Measurements from ENCODE around the gene OR13D1. TPM values are rescaled to one million over a fixed set of nuclear protein-coding genes. Genes with fewer than 3 reads are reported as not detected.

The OR13D1 gene
- total RNA-seq: not detected
- long read RNA-seq: 0 reads

GRCh38 chr9:104694218-104694617, at the start of gene OR13D1:
Gene OR13D1 (plus strand): TSS chr9:104694518. CDS start chr9:104694518, 0 bp downstream.
- intact Hi-C loops (cut with DNase I): no loop called here
- ATAC-seq: no peak
- no peaks in the 10 kb centered on the region for H3K4me1 ChIP-seq
- DNase-seq: no peak
- no peak within 1 kb of the TSS for H3K4me3 ChIP-seq
- no peak for TF ChIP-seq CTCF (IDR thresholded peaks at IDR 0.05)
- no peaks in the 10 kb centered on the region for H3K9me3 ChIP-seq
- no peaks in the 10 kb centered on the region for H3K27me3 ChIP-seq (ENCODE audit: low read depth)
- H3K36me3 ChIP-seq: no peaks in the 10 kb centered on the region
- H3K27ac ChIP-seq: no peak within 1 kb of the TSS

GRCh38 chr9:104658496-104659195, 35.7 kb upstream of the OR13D1 start:
- intact Hi-C loops (cut with DNase I): no loop called here
- Histone ChIP-seq H3K27me3 (ENCODE audit: low read depth) (no peaks in the 10 kb centered on the region), H3K9me3 (no peaks in the 10 kb centered on the region), H3K36me3 (no peaks in the 10 kb centered on the region), H3K4me3 (no peak overlapping the region), H3K27ac (no peak overlapping the region), H3K4me1 (no peaks in the 10 kb centered on the region)
- ATAC-seq (no peak), DNase-seq (no peak)
- TF ChIP-seq CTCF (IDR thresholded peaks at IDR 0.05): no peak

- DNase-seq (no peak), ATAC-seq (no peak)
- Histone ChIP-seq H3K36me3 (no peaks in the 10 kb centered on the region), H3K9me3 (no peaks in the 10 kb centered on the region), H3K4me3 (no peak overlapping the region), H3K27me3 (ENCODE audit: low read depth) (no peaks in the 10 kb centered on the region), H3K27ac (no peak overlapping the region), H3K4me1 (no peaks in the 10 kb centered on the region)
- intact Hi-C loops (cut with DNase I): no loop called here
- TF ChIP-seq CTCF (IDR thresholded peaks at IDR 0.05): no peak
Observed at GRCh38 chr9:104675611-104676010, 18.7 kb upstream of the OR13D1 start.

- Histone ChIP-seq H3K27ac (no peak overlapping the region), H3K36me3 (no peaks in the 10 kb centered on the region), H3K4me3 (no peak overlapping the region), H3K27me3 (ENCODE audit: low read depth) (no peaks in the 10 kb centered on the region), H3K9me3 (no peaks in the 10 kb centered on the region), H3K4me1 (no peaks in the 10 kb centered on the region)
- TF ChIP-seq CTCF (IDR thresholded peaks at IDR 0.05): peak; percentile 34
- DNase-seq (no peak), ATAC-seq (no peak)
- intact Hi-C loops (cut with DNase I): no loop called here
Observed at GRCh38 chr9:104682642-104683041, 11.7 kb upstream of the OR13D1 start.

- H3K4me1 ChIP-seq: no peaks in the 10 kb centered on the region
- intact Hi-C loops (cut with DNase I): no loop called here
- no peak overlapping the region for H3K27ac ChIP-seq
- H3K36me3 ChIP-seq: no peaks in the 10 kb centered on the region
- no peaks in the 10 kb centered on the region for H3K9me3 ChIP-seq
- no peak for DNase-seq
- no peaks in the 10 kb centered on the region for H3K27me3 ChIP-seq (ENCODE audit: low read depth)
- no peak for TF ChIP-seq CTCF (IDR thresholded peaks at IDR 0.05)
- no peak overlapping the region for H3K4me3 ChIP-seq
- no peak for ATAC-seq
Observed at GRCh38 chr9:104686081-104686480, 8.2 kb upstream of the OR13D1 start.
